K562 (cell line): ENCODE results near the gene INO80. TPM values are rescaled to one million over a fixed set of nuclear protein-coding genes. Genes with fewer than 3 reads are reported as not detected.
A peak's percentile ranks its signal among the peaks of the same experiment; 100 is the strongest.

Source experiments
- ATAC-seq: fragments of 200-7000 bp; cut with Tn5 transposase; 3 replicates; pipeline ENCODE4 v1.9.1; 2020; ENCODE audit warnings: moderate library complexity
- BruUV-seq: library from RNA; stranded (reverse); fragments of 400-500 nt; replicated peaks from 2 replicates; lab custom pipeline; 2021; lab: Mats Ljungman, UMichigan
- CTCF ChIA-PET: fragments of 300-600 bp; formaldehyde crosslinking; extraction: SDS; loops from one replicate; lab custom pipeline; 2021; ENCODE audit warnings: low intra/inter-chr PET ratio; lab: Yijun Ruan, JAX
- POLR2A ChIA-PET: fragments of 300-600, 350-650 bp; sonication (Branson Sonifier 250); formaldehyde crosslinking; extraction: SDS; loops from one replicate; lab custom pipeline; 2021; ENCODE audit warnings: antibody characterized with exemption, inconsistent platforms; lab: Yijun Ruan, JAX
- DNase-seq, 4 experiments: peaks; one replicate each; pipeline versions ENCODE4 v3.0.0 to v3.0.0-alpha.2; 2011 to 2018; ENCODE audit warnings: low spot score in 3 of 4, mixed read lengths in 3 of 4; ENCODE audit errors: extremely low read depth in 1 of 4
- FAIRE-seq: peaks from 2 replicates; lab custom pipeline; 2011; peaks lifted over from hg19 to GRCh38; lab: Jason Lieb, UNC
- H2AFZ ChIP-seq: 2 replicates; pipeline ENCODE4 v1.6.0; 2011; ENCODE audit warnings: low read depth, low read length, control low read depth, inconsistent platforms
- H3K27ac ChIP-seq: fragments of 200-600 bp; 3 replicates; pipeline ENCODE4 v1.8.0; 2011; ENCODE audit warnings: low read depth, mild to moderate bottlenecking, control low read depth, inconsistent platforms, low read length, moderate library complexity, mixed read lengths; ENCODE audit errors: extremely low read depth
- H3K27me3 ChIP-seq, 2 experiments: fragments of 300-600 bp in 1 of 2; 2 replicates in 1 of 2; 3 replicates in 1 of 2; pipeline versions ENCODE4 v1.6.0 to v1.8.0; 2011; ENCODE audit warnings: inconsistent platforms in 2 of 2, low read length in 2 of 2, mild to moderate bottlenecking in 1 of 2, mixed read lengths in 1 of 2, moderate library complexity in 1 of 2; ENCODE audit not compliant: control insufficient read depth in 2 of 2, insufficient read depth in 2 of 2
- H3K36me3 ChIP-seq: fragments of 300-600 bp; 3 replicates; pipeline ENCODE4 v1.8.0; 2011; ENCODE audit warnings: mild to moderate bottlenecking, low read length, inconsistent platforms; ENCODE audit not compliant: control insufficient read depth, insufficient read depth
- H3K4me1 ChIP-seq, 2 experiments: fragments of 200-600 bp in 1 of 2; replicated peaks in 1 of 2; 2 replicates in 1 of 2; 3 replicates in 1 of 2; pipeline versions ENCODE4 v1.5.1 to v1.8.0; 2011; ENCODE audit warnings: inconsistent platforms in 2 of 2, low read length in 2 of 2, mild to moderate bottlenecking in 1 of 2, mixed read lengths in 1 of 2, moderate library complexity in 1 of 2; ENCODE audit not compliant: control insufficient read depth in 2 of 2, insufficient read depth in 2 of 2
- H3K4me2 ChIP-seq: 2 replicates; pipeline ENCODE4 v1.6.1; 2011; ENCODE audit warnings: low read length, control low read depth, inconsistent platforms, mixed read lengths; ENCODE audit not compliant: insufficient read depth
- H3K4me3 ChIP-seq: fragments of 200-600 bp; sonication (generic), shearing (Covaris generic); 2 replicates; pipeline ENCODE4 v1.5.1; 2016; ENCODE audit warnings: control low read depth, inconsistent platforms
- H3K79me2 ChIP-seq: fragments of 200-600 bp; 3 replicates; pipeline ENCODE4 v1.8.0; 2011; ENCODE audit warnings: low read length, inconsistent platforms; ENCODE audit not compliant: control insufficient read depth, insufficient read depth
- H3K9ac ChIP-seq, 2 experiments: 2 replicates each; pipeline versions ENCODE4 v1.6.0 to v1.6.1; 2011; ENCODE audit warnings: low read depth in 2 of 2, low read length in 2 of 2, control low read depth in 1 of 2, inconsistent platforms in 1 of 2, mild to moderate bottlenecking in 1 of 2, mixed read lengths in 1 of 2; ENCODE audit not compliant: insufficient read depth in 1 of 2
- H3K9me1 ChIP-seq: one replicate; pipeline ENCODE4 v1.6.0; 2011; ENCODE audit warnings: inconsistent platforms, mild to moderate bottlenecking, low read length, moderate library complexity; ENCODE audit not compliant: control insufficient read depth, insufficient read depth
- H3K9me3 ChIP-seq: replicated peaks from 2 replicates; pipeline ENCODE4 v1.5.1; 2011; ENCODE audit warnings: low read depth, low read length, inconsistent platforms; ENCODE audit not compliant: control insufficient read depth, insufficient read depth
- H4K20me1 ChIP-seq: replicated peaks from 2 replicates; pipeline ENCODE4 v1.6.1; 2011; ENCODE audit warnings: low read length, inconsistent platforms, mixed read lengths; ENCODE audit not compliant: control insufficient read depth, insufficient read depth
- ADNP ChIP-seq: fragments of 200-800 bp; sonication (Bioruptor generic); IDR thresholded peaks from 2 replicates; pipeline ENCODE4 v1.6.1; 2016; ENCODE audit warnings: missing genetic modification characterization, missing compliant biosample characterization
- ARNT ChIP-seq, 2 experiments: fragments of 450-650 bp; IDR thresholded peaks; 2 replicates each; pipeline ENCODE4 v1.6.1; 2016; ENCODE audit warnings: mild to moderate bottlenecking in 1 of 2
- BCOR ChIP-seq: fragments of 450-650 bp; IDR thresholded peaks from 2 replicates; pipeline ENCODE4 v1.6.1; 2016
- CCNT2 ChIP-seq: IDR thresholded peaks from 2 replicates; pipeline ENCODE4 v1.6.1; 2011; ENCODE audit warnings: borderline replicate concordance, low read depth, mild to moderate bottlenecking, moderate library complexity, mixed read lengths, low read length; ENCODE audit not compliant: insufficient read length; ENCODE audit errors: extremely low read depth
- DMBX1 ChIP-seq: fragments of 250-450 bp; sonication (Bioruptor Pico); IDR thresholded peaks from 2 replicates; pipeline ENCODE4 v1.8.0; 2022; ENCODE audit warnings: inconsistent platforms, mild to moderate bottlenecking, moderate library complexity, borderline replicate concordance
- GATAD2B ChIP-seq: fragments of 450-650 bp; IDR thresholded peaks from 2 replicates; pipeline ENCODE4 v1.6.1; 2017; ENCODE audit warnings: mild to moderate bottlenecking, borderline replicate concordance
- HDGF ChIP-seq: fragments of 450-650 bp; IDR thresholded peaks from 2 replicates; pipeline ENCODE4 v1.6.1; 2016
- HSF4 ChIP-seq: fragments of 250-450 bp; sonication (Bioruptor Pico); IDR thresholded peaks from 2 replicates; pipeline ENCODE4 v2.1.2; 2022; ENCODE audit warnings: mild to moderate bottlenecking, moderate library complexity, borderline replicate concordance
- KDM1A ChIP-seq, 2 experiments: fragments of 450-650 bp; IDR thresholded peaks; 2 replicates each; pipeline ENCODE4 v1.6.1; 2016; ENCODE audit warnings: mild to moderate bottlenecking in 2 of 2
- NFXL1 ChIP-seq: fragments of 450-650 bp; formaldehyde crosslinking; IDR thresholded peaks from 2 replicates; pipeline ENCODE4 v1.4.0; 2021; ENCODE audit warnings: mild to moderate bottlenecking
- NR4A1 ChIP-seq, 2 experiments: fragments of 250-450 bp in 1 of 2; fragments of 450-650 bp in 1 of 2; sonication (Bioruptor Pico) in 1 of 2; IDR thresholded peaks; 2 replicates each; pipeline versions ENCODE4 v1.4.0 to v1.6.1; 2016 to 2020; ENCODE audit warnings: mild to moderate bottlenecking in 2 of 2, missing compliant biosample characterization in 1 of 2, missing genetic modification characterization in 1 of 2, moderate library complexity in 1 of 2
- RHOXF2B ChIP-seq: fragments of 250-450 bp; sonication (Bioruptor Pico); conservative IDR thresholded peaks from 2 replicates; pipeline ENCODE4 v1.5.1; 2021
- TAF9B ChIP-seq: fragments of 450-650 bp; IDR thresholded peaks from 2 replicates; pipeline ENCODE4 v1.6.1; 2018; ENCODE audit warnings: mild to moderate bottlenecking; ENCODE audit not compliant: partially characterized antibody
- ZNF121 ChIP-seq: sonication (generic); formaldehyde crosslinking; conservative IDR thresholded peaks from 2 replicates; pipeline ENCODE4 v1.8.0; 2022; ENCODE audit warnings: missing genetic modification reagents
- ZSCAN29 ChIP-seq: fragments of 450-650 bp; IDR thresholded peaks from 2 replicates; pipeline ENCODE4 v1.6.1; 2017
- WGBS: fragments of 100-300 bp; shearing (Covaris generic); methylation state at CpG from one replicate; pipeline ENCODE4 v1.1.6; 2016; ENCODE audit warnings: low coverage, mixed read lengths; ENCODE audit not compliant: insufficient coverage; ENCODE audit errors: missing lambda C conversion rate; 5-methylcytosine and 5-hydroxymethylcytosine counted together
- in situ Hi-C: fragments of 300-500 bp; cut with MboI; formaldehyde crosslinking; loops from 4 replicates; pipeline ENCODE4 v1.15.0; 2018; ENCODE audit warnings: inconsistent platforms, mixed read lengths
- intact Hi-C: fragments of 100-400 bp; cut with micrococcal nuclease; formaldehyde crosslinking; loops from 2 replicates; pipeline ENCODE4 v1.14.2; 2022
- polyA plus RNA-seq, 8 experiments: library from polyadenylated mRNA; depleted of rRNA in 4 of 8; stranded (reverse) in 5 of 8; unstranded in 3 of 8; fragments of >200 nt; fragmentation: Nextera tagmentation in 2 of 8; fragmentation: Illumina TruSeq in 1 of 8; extraction: Ambion mirVana in 2 of 8; extraction: Trizol in 1 of 8; gene quantifications; 2 replicates each; pipeline versions ENCODE4 v1.2.1 to v1.2.3, GENCODE V29; 2011 to 2014; ENCODE audit warnings: inconsistent platforms in 1 of 8, missing spikeins in 1 of 8
- total RNA-seq, 7 experiments: library from RNA; depleted of rRNA in 6 of 7; stranded (reverse); fragments of >200 nt in 6 of 7; fragmentation: Illumina TruSeq in 2 of 7; extraction: Trizol in 2 of 7; gene quantifications; 2 replicates each; pipeline versions ENCODE4 v1.2.1 to v1.2.3, GENCODE V29; 2011 to 2021; ENCODE audit warnings: low replicate concordance in 1 of 7
- TF ChIP-seq, protein P1 (sequence below): fragments of 250-450 bp; sonication (Bioruptor Pico); IDR thresholded peaks from 2 replicates; pipeline ENCODE4 v1.5.0; 2021; ENCODE audit warnings: mild to moderate bottlenecking, moderate library complexity

INO80 gene
- total and polyA plus RNA-seq, 9 of the 15 experiments (the other 6 are each of a cell fraction or from before 2014, with no cell fraction given): 1.1 to 25.7 (median 19.9) TPM

DNA sequence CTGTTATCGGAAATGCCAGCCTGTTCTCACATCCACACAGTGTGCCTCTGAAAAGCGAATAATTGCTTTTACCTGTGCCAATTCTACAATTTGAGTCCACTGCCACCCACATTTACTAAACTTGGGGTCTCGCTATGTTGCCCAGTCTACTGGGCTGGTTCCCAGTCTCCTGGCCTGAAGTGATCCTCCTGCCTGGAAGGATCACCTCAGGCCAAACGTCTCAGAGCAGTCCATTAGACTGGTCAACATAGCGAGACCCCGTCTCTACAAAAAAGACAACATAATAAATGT lies 827 bp upstream of the INO80 start:
- peak overlapping the region; percentile 100; a peak in 3 of 4 replicates for H3K9ac ChIP-seq
- no peaks in the 10 kb centered on the region for H3K9me1 ChIP-seq
- no peaks in the 10 kb centered on the region for H3K27me3 ChIP-seq
- peak overlapping the region; percentile 96 for H2AFZ ChIP-seq
- WGBS: 57% methylated on average over 6 of the region's 6 CpGs
- ATAC-seq: no peak
- no peaks in the 10 kb centered on the region for H4K20me1 ChIP-seq
- in situ Hi-C loops (no loop called here), intact Hi-C loops (loop anchor here (2.0 to 5.0 kb wide), 2 partner anchors 65 to 114 kb away; partner anchors contain the start of genes CHP1 and EXD1)
- H3K36me3 ChIP-seq: peaks cover 15% of the 10 kb centered on the region; the same call in 1 of the 3 replicates
- peaks cover 5 to 12% of the 10 kb centered on the region in 2 experiments; a peak in 4 of 5 replicates for H3K4me1 ChIP-seq
- no peaks in the 10 kb centered on the region for H3K9me3 ChIP-seq
- peaks cover 47% of the 10 kb centered on the region for H3K79me2 ChIP-seq
- no peak for DNase-seq
- ChIA-PET POLR2A (interaction anchor here (0.6 to 1.6 kb wide), 15 partner anchors 8 to 379 kb away, joined by 3 to 9 read pairs (median 5); partner anchors contain the start of genes CHP1 and EXD1), CTCF (no interaction called here)
- H3K4me3 ChIP-seq: peak overlapping the region; percentile 89
- no TSS peak for BruUV-seq
- peak overlapping the region; percentile 100 for H3K4me2 ChIP-seq
- FAIRE-seq: no peak
- H3K27ac ChIP-seq: peak overlapping the region; percentile 100
- no peak for TF ChIP-seq NR4A1 (CRISPR knock-in tag; IDR thresholded peaks at IDR 0.05)
- TF ChIP-seq NR4A1 (tag; IDR thresholded peaks at IDR 0.05): 0 out of 2 replicates have a peak, but pooled peaks have one; percentile 14
- TF ChIP-seq ADNP: 0 out of 2 replicates have a peak, but pooled peaks have one; percentile 69
- no peak for TF ChIP-seq HSF4 (CRISPR knock-in tag)
- 0 out of 2 replicates have a peak, but pooled peaks have one; percentile 3 for TF ChIP-seq GATAD2B
- peak; percentile 97 for TF ChIP-seq ZNF121 (CRISPR knock-in tag)
- 0 out of 4 replicates have a peak, but pooled peaks of 1 of the 2 experiments have one; percentile 9 for TF ChIP-seq ARNT (IDR thresholded peaks at IDR 0.05)
- TF ChIP-seq RHOXF2B (CRISPR knock-in tag): no peak
- TF ChIP-seq, protein P1, sequence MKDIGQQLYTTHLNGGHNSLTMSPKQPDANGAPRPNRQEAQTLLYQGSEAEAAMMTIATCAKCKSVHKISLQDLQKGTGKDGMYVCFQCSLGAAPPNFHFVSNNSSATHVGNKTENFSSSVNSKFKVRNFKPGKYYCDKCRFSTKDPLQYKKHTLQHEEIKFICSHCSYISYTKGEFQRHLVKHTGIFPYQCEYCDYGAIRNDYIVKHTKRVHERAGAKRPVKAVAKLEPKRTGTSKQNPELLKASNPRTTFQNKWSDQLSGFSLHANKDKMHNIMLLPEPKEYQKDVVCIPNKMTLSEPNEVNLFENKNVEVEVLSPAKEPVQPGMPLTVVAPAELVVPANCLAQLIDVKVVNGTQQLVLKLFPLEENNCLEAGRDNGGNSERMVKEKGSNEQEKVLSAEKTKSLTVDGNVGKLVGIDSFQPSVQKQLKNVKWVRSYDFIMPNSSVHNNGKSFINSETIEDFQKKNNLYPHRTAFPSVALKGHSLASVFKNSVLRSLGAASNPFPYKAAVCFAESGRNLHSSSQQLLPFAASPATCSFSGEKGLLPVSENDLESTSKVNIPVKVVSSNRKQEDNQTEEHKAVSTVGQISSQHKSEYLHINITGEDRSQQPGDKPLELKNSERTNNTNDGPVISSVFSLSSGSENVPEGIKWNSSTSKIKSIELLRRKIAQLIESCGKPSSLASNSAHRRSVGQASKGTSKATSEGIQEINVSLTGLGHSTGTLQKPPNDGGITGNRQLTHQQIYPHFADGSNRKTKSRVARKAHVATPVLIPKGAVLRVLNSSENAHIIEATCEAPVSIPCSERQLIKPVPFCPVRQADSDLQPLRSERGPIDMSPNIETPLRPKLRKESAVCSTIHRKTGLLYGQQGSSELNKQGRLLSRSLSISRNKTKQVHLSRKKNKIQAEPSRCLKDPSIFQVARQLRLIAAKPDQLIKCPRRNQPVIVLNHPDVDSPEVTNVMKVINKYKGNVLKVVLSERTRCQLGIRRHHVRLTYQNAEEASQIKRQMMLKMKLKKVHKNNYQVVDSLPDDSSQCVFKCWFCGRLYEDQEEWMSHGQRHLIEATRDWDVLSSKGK (CRISPR knock-in tag): no peak
- TF ChIP-seq TAF9B: no peak
- 0 out of 2 replicates have a peak, but pooled peaks have one; percentile 32 for TF ChIP-seq NFXL1
- 0 out of 2 replicates have a peak, but pooled peaks have one; percentile 40 for TF ChIP-seq ZSCAN29
- no peak for TF ChIP-seq CCNT2
- 0 out of 2 replicates have a peak, but pooled peaks have one; percentile 51 for TF ChIP-seq HDGF
- TF ChIP-seq KDM1A (IDR thresholded peaks at IDR 0.05): peak; percentile 22 to 59; a peak in 2 of 4 replicates
- TF ChIP-seq BCOR: peak; percentile 79
- 0 out of 2 replicates have a peak, but pooled peaks have one; percentile 17 for TF ChIP-seq DMBX1 (CRISPR knock-in tag)
